Measurements from ENCODE around the gene PLEKHA1.

Gene PLEKHA1

GRCh38 chr10:122359621-122360020 is 14.9 kb upstream of the PLEKHA1 start:
- Histone ChIP-seq H2BK12ac (ENCODE audit: low read length in 2 of 2) (no peak overlapping the region), H3K27me3 (ENCODE audit: control insufficient read depth in 1 of 2, insufficient read depth in 1 of 2, low read length in 2 of 2) (no peaks in the 10 kb centered on the region), H3K18ac (ENCODE audit: low read depth in 1 of 2, low read length in 2 of 2) (no peak overlapping the region), H2AFZ (ENCODE audit: low read depth, low read length) (no peak overlapping the region), H3K4me1 (ENCODE audit: control insufficient read depth, insufficient read depth, low read depth, low read length) (no peaks in the 10 kb centered on the region), H3K14ac (ENCODE audit: low read length in 2 of 2) (no peak overlapping the region), H3K9me3 (ENCODE audit: control insufficient read depth, low read length) (no peaks in the 10 kb centered on the region), H2BK120ac (ENCODE audit: low read depth, low read length) (no peak overlapping the region), H4K8ac (ENCODE audit: low read length) (no peak overlapping the region), H3K4me2 (ENCODE audit: low read length, poor library complexity, severe bottlenecking) (no peak overlapping the region), H2BK15ac (ENCODE audit: low read depth, poor library complexity, severe bottlenecking) (no peak overlapping the region), H2AK5ac (ENCODE audit: low read length, severe bottlenecking) (no peak overlapping the region), H4K91ac (ENCODE audit: low read length) (no peak overlapping the region), H3K4me3 (ENCODE audit: insufficient read depth in 1 of 2, low read depth in 1 of 2, low read length in 2 of 2) (no peak overlapping the region), H3K79me1 (replicated peaks; ENCODE audit: low read length, poor library complexity, severe bottlenecking) (no peaks in the 10 kb centered on the region), H3K23ac (ENCODE audit: low read length in 2 of 2) (no peak overlapping the region), H2BK5ac (ENCODE audit: low read depth, low read length, poor library complexity, severe bottlenecking) (no peak overlapping the region), H3K27ac (ENCODE audit: low read length, poor library complexity, severe bottlenecking) (no peak overlapping the region), H3K9ac (ENCODE audit: low read length) (no peak overlapping the region), H3K4ac (ENCODE audit: low read depth in 1 of 2, low read length in 2 of 2) (no peak overlapping the region), H3K36me3 (ENCODE audit: control insufficient read depth in 1 of 2, insufficient read depth in 2 of 2, low read depth in 1 of 2, low read length in 2 of 2) (no peaks in the 10 kb centered on the region)
- WGBS = 88% methylated on average over 2 of the region's 2 CpGs
- DNase-seq = no peak

- no peak overlapping the region for H2BK15ac ChIP-seq (ENCODE audit: low read depth, poor library complexity, severe bottlenecking)
- H3K27ac ChIP-seq (ENCODE audit: low read length, poor library complexity, severe bottlenecking) = no peak overlapping the region
- H3K4ac ChIP-seq (ENCODE audit: low read depth in 1 of 2, low read length in 2 of 2) = no peak overlapping the region
- H2AK5ac ChIP-seq (ENCODE audit: low read length, severe bottlenecking) = no peak overlapping the region
- H3K23ac ChIP-seq (ENCODE audit: low read length in 2 of 2) = no peak overlapping the region
- no peak overlapping the region for H3K4me2 ChIP-seq (ENCODE audit: low read length, poor library complexity, severe bottlenecking)
- H3K4me3 ChIP-seq (ENCODE audit: insufficient read depth in 1 of 2, low read depth in 1 of 2, low read length in 2 of 2) = no peak overlapping the region
- DNase-seq = no peak
- no peak overlapping the region for H4K8ac ChIP-seq (ENCODE audit: low read length)
- no peak overlapping the region for H2BK120ac ChIP-seq (ENCODE audit: low read depth, low read length)
- H3K9ac ChIP-seq (ENCODE audit: low read length) = no peak overlapping the region
- H3K79me1 ChIP-seq (replicated peaks; ENCODE audit: low read length, poor library complexity, severe bottlenecking) = no peaks in the 10 kb centered on the region
- no peaks in the 10 kb centered on the region for H3K36me3 ChIP-seq (ENCODE audit: control insufficient read depth in 1 of 2, insufficient read depth in 2 of 2, low read depth in 1 of 2, low read length in 2 of 2)
- H3K9me3 ChIP-seq (ENCODE audit: control insufficient read depth, low read length) = no peaks in the 10 kb centered on the region
- WGBS = 66% methylated on average over 1 of the region's 1 CpG
- no peak overlapping the region for H3K18ac ChIP-seq (ENCODE audit: low read depth in 1 of 2, low read length in 2 of 2)
- no peak overlapping the region for H2BK5ac ChIP-seq (ENCODE audit: low read depth, low read length, poor library complexity, severe bottlenecking)
- H3K14ac ChIP-seq (ENCODE audit: low read length in 2 of 2) = no peak overlapping the region
- H3K27me3 ChIP-seq (ENCODE audit: control insufficient read depth in 1 of 2, insufficient read depth in 1 of 2, low read length in 2 of 2) = no peaks in the 10 kb centered on the region
- H2AFZ ChIP-seq (ENCODE audit: low read depth, low read length) = no peak overlapping the region
- no peak overlapping the region for H4K91ac ChIP-seq (ENCODE audit: low read length)
- H3K4me1 ChIP-seq (ENCODE audit: control insufficient read depth, insufficient read depth, low read depth, low read length) = no peaks in the 10 kb centered on the region
- no peak overlapping the region for H2BK12ac ChIP-seq (ENCODE audit: low read length in 2 of 2)
These were observed 13.5 kb upstream of the PLEKHA1 start for GRCh38 chr10:122361046-122361445.

GRCh38 chr10:122362031-122362592 is 12.4 kb upstream of the PLEKHA1 start:
- no peak overlapping the region for H2BK15ac ChIP-seq (ENCODE audit: low read depth, poor library complexity, severe bottlenecking)
- no peak overlapping the region for H3K23ac ChIP-seq (ENCODE audit: low read length in 2 of 2)
- H3K14ac ChIP-seq (ENCODE audit: low read length in 2 of 2) = no peak overlapping the region
- no peak overlapping the region for H3K27ac ChIP-seq (ENCODE audit: low read length, poor library complexity, severe bottlenecking)
- H3K18ac ChIP-seq (ENCODE audit: low read depth in 1 of 2, low read length in 2 of 2) = no peak overlapping the region
- H2AK5ac ChIP-seq (ENCODE audit: low read length, severe bottlenecking) = no peak overlapping the region
- H4K8ac ChIP-seq (ENCODE audit: low read length) = no peak overlapping the region
- H3K36me3 ChIP-seq (ENCODE audit: control insufficient read depth in 1 of 2, insufficient read depth in 2 of 2, low read depth in 1 of 2, low read length in 2 of 2) = no peaks in the 10 kb centered on the region
- H3K4me2 ChIP-seq (ENCODE audit: low read length, poor library complexity, severe bottlenecking) = no peak overlapping the region
- no peak overlapping the region for H3K4me3 ChIP-seq (ENCODE audit: insufficient read depth in 1 of 2, low read depth in 1 of 2, low read length in 2 of 2)
- peaks cover 2% of the 10 kb centered on the region for H3K9me3 ChIP-seq (ENCODE audit: control insufficient read depth, low read length)
- H3K9ac ChIP-seq (ENCODE audit: low read length) = no peak overlapping the region
- H3K27me3 ChIP-seq (ENCODE audit: control insufficient read depth in 1 of 2, insufficient read depth in 1 of 2, low read length in 2 of 2) = peaks cover 5% of the 10 kb centered on the region in 2 experiments
- no peak overlapping the region for H2BK5ac ChIP-seq (ENCODE audit: low read depth, low read length, poor library complexity, severe bottlenecking)
- H3K4me1 ChIP-seq (ENCODE audit: control insufficient read depth, insufficient read depth, low read depth, low read length) = no peaks in the 10 kb centered on the region
- WGBS = 75% methylated on average over 4 of the region's 4 CpGs
- no peak overlapping the region for H2AFZ ChIP-seq (ENCODE audit: low read depth, low read length)
- H3K79me1 ChIP-seq (replicated peaks; ENCODE audit: low read length, poor library complexity, severe bottlenecking) = no peaks in the 10 kb centered on the region
- no peak for DNase-seq
- H4K91ac ChIP-seq (ENCODE audit: low read length) = no peak overlapping the region
- no peak overlapping the region for H2BK12ac ChIP-seq (ENCODE audit: low read length in 2 of 2)
- H2BK120ac ChIP-seq (ENCODE audit: low read depth, low read length) = no peak overlapping the region
- no peak overlapping the region for H3K4ac ChIP-seq (ENCODE audit: low read depth in 1 of 2, low read length in 2 of 2)

- no peaks in the 10 kb centered on the region for H3K79me1 ChIP-seq (replicated peaks; ENCODE audit: low read length, poor library complexity, severe bottlenecking)
- DNase-seq = no peak
- no peak overlapping the region for H3K23ac ChIP-seq (ENCODE audit: low read length in 2 of 2)
- H3K4me2 ChIP-seq (ENCODE audit: low read length, poor library complexity, severe bottlenecking) = no peak overlapping the region
- no peak overlapping the region for H4K91ac ChIP-seq (ENCODE audit: low read length)
- no peak overlapping the region for H3K9ac ChIP-seq (ENCODE audit: low read length)
- WGBS = 49% methylated on average over 2 of the region's 2 CpGs
- H3K36me3 ChIP-seq (ENCODE audit: control insufficient read depth in 1 of 2, insufficient read depth in 2 of 2, low read depth in 1 of 2, low read length in 2 of 2) = no peaks in the 10 kb centered on the region
- H2BK12ac ChIP-seq (ENCODE audit: low read length in 2 of 2) = no peak overlapping the region
- no peak overlapping the region for H2AK5ac ChIP-seq (ENCODE audit: low read length, severe bottlenecking)
- peaks cover 7% of the 10 kb centered on the region for H3K9me3 ChIP-seq (ENCODE audit: control insufficient read depth, low read length)
- no peak overlapping the region for H3K14ac ChIP-seq (ENCODE audit: low read length in 2 of 2)
- no peak overlapping the region for H3K18ac ChIP-seq (ENCODE audit: low read depth in 1 of 2, low read length in 2 of 2)
- H3K4me1 ChIP-seq (ENCODE audit: control insufficient read depth, insufficient read depth, low read depth, low read length) = no peaks in the 10 kb centered on the region
- no peak overlapping the region for H2BK5ac ChIP-seq (ENCODE audit: low read depth, low read length, poor library complexity, severe bottlenecking)
- H4K8ac ChIP-seq (ENCODE audit: low read length) = no peak overlapping the region
- H3K4me3 ChIP-seq (ENCODE audit: insufficient read depth in 1 of 2, low read depth in 1 of 2, low read length in 2 of 2) = no peak overlapping the region
- no peak overlapping the region for H2BK120ac ChIP-seq (ENCODE audit: low read depth, low read length)
- H2BK15ac ChIP-seq (ENCODE audit: low read depth, poor library complexity, severe bottlenecking) = no peak overlapping the region
- H3K4ac ChIP-seq (ENCODE audit: low read depth in 1 of 2, low read length in 2 of 2) = no peak overlapping the region
- H2AFZ ChIP-seq (ENCODE audit: low read depth, low read length) = no peak overlapping the region
- peaks cover 5 to 10% of the 10 kb centered on the region in 2 experiments for H3K27me3 ChIP-seq (ENCODE audit: control insufficient read depth in 1 of 2, insufficient read depth in 1 of 2, low read length in 2 of 2)
- no peak overlapping the region for H3K27ac ChIP-seq (ENCODE audit: low read length, poor library complexity, severe bottlenecking)
These were observed 11.9 kb upstream of the PLEKHA1 start for GRCh38 chr10:122362621-122363020.

All from mesenchymal stem cell (in vitro differentiated cells and primary cell).